HG03575 (cell line): ENCODE results near the gene OSBPL7.

ENCODE experiments used
- ATAC-seq: cut with Tn5 transposase; IDR thresholded peaks from one replicate; pipeline ENCODE4 v1.9.1; 2021; ENCODE audit not compliant: unreplicated experiment, insufficient number of reproducible peaks, low FRiP score; ENCODE audit errors: extremely low read depth

The OSBPL7 gene

DNA sequence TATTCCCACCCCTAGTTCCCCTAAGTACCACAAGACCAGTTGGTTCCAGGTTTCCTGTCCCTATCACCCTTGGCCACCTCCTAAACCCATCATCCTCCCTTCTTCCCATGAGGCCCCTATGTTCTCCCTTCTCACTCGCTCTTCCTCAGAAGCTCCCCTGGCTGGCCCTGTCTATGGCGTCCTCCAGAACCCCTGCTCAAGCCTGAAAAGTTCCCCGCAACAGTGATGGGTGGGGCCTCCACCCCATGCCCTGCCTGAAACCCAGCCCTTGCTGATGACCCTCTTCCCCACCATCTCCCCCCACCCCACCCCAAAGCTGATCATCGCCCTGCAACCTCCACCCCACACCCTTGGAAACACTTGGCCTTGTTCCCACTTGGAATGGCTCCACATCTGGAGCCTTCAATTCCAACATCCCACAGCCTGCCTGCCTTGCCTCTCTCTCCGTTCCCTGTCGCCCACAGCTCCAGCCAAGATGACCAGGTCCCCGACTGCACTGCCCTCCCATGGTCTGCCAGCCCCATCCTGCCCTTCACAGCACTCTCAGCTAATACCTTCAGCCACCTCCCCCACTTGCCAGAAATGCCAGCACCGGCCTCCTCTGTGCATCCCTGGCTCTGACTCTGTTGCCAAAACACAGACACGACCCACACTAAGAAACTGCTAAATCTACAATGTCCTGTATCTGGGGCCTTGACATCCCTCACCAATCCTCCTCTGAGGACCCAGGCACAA lies 10.5 kb downstream of the OSBPL7 start:
- no peak for ATAC-seq

DNA sequence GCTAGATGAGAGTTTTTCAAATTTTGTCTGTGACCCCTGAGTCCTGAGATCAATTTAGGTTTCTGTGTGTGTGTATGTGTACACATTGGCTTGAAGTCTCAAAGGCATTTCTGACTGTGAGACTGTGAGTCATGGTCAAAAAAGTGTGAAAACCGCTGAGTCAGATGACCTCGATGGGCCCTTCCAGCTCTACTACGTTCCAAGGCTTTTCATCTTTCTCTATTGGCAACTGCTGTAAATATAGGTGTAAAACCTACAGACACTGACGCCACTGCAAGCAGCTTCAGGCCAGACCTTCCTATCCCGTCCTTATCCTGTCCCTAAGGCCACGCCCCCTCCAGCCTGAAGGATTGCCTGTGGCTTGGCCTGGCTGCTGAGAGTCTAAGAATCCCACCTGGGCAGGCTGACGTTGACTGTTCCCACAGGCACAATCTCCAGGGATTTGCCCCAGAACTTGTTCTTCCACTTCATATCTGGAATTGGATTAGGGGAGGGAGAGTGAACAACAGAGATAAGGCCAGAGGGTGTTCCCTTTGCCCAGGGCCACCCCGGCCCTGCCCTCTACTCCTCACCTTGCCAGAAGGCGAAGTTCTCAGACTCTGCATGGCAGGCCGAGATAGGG lies 11.3 kb downstream of the OSBPL7 start:
- ATAC-seq = no peak

DNA sequence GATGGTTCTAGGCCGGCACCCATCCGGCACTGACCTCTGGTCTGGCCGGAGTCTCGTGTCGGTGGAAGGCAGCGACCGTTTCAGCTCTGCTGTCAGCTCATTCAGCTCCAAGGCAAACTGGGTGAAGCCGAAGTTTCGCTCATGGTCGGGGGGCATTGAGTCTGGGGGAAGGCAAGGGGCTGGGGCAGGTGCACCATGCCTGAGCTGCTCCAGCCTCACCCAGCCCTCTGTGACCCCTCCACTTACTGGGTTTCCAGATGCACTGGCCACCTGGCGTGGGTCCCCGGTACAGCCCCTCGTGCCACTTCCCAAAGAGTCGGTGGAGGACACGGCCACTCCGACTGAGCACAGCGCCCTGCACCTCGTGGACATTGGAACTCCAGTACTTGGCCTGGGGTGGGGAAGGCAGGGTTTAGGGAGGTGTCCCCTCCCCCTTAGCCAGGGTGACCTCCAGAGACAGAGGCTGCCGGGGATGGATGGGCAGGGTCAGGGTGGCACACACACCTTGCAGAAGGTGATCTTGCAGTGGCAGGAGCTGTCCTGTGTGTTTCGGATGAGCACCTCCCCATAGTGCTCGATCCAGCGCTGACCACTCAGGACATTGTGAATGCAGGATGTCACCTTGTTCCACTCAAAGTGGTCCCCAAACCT lies 12.6 kb downstream of the OSBPL7 start:
- ATAC-seq = no peak

DNA sequence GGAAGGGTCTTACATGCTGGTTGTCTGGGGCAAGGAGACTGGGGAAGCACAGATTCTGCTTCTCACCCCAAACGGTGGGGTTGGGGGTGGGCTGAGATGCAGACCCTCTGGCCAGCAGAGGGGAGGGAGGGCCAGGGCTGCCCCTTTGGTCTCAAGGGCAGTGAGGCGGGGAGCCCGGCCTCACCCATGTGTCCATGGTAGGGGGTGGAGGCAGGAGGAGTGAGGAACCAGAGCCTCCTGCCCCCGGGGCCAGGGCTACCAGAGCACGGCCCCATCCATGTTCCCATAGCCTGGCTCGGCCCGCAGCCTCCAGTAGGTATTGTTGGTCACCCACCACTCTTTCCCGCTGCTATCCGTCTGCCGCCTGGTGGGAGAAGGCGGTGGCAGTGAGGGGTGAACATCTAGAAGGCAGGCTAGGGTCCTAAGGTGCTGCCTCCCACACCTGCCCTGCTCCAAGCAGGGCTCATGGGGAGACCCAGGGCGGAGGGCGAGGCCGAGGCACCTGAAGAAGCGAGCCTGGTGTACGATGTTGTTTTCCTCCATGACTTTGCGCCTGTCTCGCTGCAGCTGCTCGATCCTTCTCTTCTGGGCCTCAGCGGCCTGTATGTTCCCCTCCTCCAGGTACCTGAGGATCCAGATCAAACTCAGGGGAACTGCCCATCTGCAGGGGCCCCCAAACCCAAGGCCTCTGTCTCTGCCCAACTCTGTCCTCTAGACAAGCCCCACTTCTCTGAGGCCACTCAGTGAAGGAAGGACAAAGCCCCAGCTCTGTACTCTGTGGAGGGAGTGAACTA lies 13.4 kb downstream of the OSBPL7 start:
- no peak for ATAC-seq

DNA sequence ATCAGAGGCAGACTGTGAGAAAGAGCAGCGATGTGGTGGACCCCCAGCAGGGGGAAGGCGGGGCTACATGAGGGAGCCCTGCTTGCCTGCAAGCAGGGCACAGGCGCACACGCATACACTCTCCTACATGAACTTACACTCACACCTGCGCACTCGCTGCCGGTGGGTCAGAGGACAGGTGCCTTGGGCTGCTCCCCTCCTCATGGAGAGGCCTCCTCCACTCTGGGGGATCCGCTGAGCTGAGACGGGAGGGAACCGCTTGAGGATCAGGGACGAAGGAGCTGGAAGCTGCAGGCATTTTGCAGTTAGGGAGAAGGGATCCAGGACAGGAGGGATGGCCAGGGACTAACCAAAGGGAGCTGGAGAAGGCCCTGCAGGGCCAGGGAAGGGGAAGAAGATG lies 14.2 kb downstream of the OSBPL7 start:
- no peak for ATAC-seq

DNA sequence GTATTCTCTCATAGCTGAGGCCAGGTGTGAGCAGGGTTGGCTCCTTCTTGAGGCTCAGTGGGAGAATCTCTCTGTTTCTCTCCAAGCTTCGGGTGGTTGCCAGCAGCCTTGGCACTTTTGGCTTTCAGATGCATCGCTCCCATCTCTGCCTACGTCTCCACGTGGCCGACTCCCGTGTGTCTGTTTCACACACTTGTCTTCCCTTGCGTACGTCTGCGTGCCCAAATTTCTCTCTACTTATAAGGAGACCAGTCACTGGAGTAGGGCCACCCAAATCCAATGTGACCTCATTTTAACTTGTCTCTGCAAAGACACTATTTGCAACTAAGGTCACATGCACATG lies 14.7 kb downstream of the OSBPL7 start:
- no peak for ATAC-seq

DNA sequence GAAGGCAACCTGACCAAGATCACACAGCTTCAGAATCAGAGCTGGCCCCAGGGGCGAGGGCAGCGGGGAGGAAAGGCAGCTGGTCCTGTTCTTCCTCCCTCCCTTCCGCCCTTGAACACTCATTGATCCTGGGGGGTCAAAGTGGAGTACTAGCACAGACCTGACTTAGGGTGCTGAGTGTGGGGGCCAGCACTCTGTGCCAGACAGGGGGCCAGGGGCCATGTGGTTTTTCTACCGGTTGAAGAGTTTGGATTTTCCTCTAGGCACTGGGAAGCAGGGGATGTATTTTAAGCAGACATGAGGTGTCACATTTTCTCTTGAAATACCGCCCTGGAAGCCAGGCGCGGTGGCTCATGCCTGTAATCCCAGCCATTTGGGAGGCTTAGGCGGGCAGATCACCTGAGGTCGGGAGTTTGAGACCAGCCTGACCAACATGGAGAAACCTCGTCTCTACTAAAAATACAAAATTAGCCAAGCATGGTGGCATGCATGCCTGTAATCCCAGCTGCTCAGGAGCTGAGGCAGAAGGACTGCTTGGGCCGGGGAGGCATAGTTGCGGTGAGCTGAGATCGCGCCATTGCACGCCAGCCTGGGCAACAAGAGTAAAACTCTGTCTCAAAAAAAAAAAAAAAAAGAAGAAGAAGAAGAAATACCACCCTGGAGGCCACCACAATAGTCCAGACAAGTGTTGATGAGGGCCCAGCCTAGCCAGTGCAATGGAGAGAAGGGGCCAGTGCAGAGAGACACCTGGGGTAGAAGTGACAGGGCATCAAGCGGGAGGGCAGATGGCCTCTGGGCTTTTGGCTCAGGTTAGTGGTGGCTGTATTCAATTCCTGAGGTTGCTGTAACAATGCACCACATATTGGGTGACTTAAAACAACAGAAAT lies 15.3 kb downstream of the OSBPL7 start:
- ATAC-seq = no peak

DNA sequence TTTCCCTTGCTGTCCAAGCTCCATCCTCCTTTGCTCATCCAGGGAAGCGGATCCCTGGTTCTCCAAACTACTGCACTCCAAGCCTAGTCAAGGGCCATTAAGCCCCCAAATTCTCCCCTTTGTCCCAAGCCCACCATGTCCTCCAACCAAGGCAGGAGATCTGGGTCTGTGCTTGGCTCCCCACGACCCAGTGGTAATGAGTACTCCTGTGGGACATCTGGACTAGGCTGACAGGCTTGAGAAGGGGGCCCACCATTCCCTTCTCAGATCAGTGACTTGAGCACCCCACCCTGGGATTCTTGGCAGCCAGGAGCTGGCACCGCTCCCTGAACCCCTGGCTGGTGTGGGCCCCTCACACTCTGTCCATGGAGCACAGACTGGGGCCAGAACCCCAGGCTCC lies 17.1 kb downstream of the OSBPL7 start:
- no peak for ATAC-seq

DNA sequence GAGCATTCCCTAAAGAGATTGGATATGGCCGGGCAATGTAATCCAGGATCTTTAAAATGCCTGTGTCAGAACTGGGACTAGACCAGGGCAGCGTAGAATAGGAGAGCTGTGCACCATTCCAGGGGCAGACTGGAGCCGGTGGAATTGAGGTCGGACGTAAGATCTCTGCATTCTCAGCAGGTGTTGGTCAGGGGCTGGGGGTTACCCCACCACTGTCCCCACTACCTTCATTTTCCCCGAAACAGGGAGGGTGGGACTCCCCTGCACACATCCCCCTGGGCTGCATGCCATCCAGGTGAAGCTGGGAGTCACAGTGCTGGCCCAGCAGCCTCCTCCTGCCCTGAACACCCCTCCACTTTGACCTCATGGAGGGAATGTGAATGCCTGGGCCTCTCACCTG lies 17.8 kb downstream of the OSBPL7 start:
- ATAC-seq = no peak

DNA sequence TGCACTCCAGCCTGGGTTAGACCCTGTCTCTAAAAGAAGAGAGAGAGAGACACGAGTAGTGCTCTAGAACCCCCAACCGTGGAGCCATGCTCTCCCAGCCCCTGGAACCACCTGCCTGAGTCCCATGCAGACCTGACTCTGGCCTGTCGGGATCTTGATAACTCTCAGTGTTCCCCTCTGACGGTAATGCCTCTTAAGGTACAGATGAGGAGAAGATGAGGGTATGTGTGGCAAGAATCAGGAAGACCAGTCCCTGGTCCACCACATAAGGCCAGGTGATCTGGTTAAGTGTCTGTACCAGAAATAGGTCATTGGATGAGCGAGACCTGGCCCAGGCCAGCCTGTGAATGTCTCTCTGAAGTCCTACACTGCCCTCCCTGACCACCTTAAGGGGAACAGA lies 18.4 kb downstream of the OSBPL7 start:
- ATAC-seq = no peak

DNA sequence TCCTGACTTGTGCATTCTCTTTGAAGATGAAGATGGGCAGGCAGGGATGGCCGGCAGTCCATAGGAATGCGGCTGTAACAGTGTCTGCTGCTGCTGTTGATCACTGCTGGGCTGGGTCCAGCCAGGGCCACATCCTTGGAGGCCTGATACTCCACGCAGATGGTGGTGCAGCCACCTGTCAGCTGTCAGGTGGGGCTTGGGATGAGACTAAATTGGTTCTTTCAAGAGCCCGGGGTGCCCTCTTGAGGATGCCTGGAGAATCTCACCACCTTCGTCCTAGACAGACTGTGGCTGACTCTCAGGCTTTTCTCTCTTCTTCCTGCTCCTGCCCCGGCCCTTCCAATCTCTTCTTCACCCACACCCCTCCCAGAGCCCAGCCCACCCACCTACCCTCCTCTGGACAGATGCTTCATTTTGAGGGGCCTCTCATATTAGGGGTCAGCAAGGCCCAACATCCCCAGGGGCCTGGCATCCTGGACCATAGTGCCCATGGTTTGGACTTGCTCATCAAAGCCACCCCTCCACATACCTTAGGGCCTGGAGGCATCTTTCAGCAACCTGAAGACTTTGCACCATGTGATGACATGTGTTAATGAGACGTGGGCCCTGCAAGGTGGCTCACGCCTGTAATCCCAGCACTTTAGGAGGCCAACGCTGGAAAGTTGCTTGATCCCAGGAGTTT lies 19.1 kb downstream of the OSBPL7 start:
- no peak for ATAC-seq

DNA sequence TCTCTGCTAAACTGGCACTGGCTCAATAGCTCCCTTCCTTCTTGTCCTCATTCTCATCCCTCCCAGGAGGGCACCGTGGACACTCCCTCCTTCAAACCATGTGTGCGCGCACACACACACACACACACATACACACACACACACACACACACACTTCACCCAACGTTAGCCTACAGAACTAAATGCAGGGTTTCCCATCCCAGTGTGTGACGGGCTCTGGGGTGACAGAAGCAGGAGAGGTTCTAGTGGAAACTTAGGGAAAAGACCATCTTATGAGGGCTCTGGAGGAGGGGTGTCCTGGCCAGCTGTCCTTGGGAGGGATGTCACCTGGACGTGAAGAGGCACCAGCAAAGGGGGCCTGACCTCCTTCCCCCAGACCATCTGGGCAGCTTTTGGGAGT lies 19.7 kb downstream of the OSBPL7 start:
- ATAC-seq = no peak

DNA sequence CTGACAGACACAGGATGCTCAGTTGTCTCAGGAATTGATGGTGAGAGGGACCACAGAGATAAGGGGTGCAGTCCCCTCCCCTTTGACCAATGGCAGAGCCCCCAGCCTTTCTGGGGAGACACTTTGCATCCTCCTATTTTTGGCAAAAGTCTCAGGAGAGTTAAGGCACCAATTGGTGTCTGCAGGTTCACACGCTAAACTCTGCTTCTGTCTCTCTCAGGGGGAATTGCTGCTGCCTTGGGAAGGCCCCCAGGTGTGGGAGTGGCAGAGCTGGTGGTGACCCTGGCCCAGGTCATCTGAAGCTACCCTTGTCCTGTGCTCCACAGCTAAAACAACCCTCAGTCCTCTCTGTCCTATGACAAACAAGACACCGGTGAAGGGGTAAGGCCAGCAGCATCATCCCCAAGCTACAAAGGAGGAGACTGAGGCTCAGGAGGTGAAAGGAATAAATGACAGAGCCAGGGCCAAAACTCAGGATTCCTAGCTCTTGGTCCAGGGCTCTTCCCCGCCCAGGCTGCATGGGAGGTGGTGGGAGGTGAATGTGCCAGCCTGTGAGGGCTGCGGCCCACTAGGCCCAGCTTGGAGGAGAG lies 20.3 kb downstream of the OSBPL7 start:
- no peak for ATAC-seq

DNA sequence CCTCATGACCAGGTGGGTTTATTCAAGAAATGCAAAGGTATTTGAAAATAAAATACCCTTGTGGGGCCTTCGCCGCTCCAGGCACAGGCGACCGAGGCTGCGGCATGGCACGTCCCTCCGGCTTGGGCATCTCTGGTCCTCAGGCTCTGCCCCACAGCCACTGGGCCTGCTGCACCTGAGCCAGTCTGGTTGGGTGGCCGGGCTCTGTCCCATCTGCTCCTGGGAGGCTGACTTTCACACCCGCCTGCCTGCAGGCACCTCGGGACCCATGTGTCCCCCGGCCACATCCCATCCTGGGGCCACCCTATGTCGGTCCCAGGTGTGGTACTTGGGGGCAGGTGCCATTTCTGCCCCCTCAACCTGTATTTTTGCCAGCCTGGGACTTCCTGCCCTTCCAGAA lies 20.9 kb downstream of the OSBPL7 start:
- no peak for ATAC-seq

DNA sequence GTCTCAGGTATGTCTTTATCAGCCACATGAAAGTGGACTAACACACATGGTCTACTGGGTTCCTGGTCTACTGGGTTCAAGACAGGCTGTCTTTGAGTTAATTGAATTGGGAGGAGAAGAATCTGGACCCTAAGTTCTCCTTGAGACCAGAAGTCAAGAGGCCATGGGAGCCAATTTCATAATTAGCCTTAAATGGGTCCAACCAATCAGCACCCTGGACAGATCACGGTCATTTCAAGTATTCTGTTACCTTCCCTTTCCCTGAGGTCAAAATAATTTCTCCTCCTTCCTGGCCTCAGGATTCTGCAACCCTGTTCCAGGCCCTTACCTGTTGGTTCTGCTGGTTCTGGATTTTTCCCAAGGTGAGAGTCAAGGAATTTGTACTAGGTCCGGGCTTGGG lies 23.8 kb downstream of the OSBPL7 start:
- ATAC-seq = no peak

DNA sequence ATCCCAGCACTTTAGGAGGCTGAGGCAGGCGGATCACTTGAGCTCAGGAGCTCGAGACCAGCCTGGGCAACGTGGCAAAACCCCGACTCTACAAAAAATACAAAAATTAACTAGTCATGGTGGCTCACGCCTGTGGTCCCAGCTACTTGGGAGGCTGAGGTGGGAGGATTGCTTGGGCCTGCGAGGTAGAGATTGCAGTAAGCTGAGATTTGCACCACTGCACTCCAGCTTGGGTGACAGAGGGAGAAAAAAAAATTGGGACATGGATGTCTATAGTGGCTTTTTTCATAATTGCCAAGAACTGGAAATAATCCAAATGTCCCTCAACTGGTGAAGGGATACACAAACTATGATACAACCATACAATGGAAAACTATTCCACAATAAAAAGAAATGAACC lies 28.6 kb downstream of the OSBPL7 start:
- no peak for ATAC-seq

DNA sequence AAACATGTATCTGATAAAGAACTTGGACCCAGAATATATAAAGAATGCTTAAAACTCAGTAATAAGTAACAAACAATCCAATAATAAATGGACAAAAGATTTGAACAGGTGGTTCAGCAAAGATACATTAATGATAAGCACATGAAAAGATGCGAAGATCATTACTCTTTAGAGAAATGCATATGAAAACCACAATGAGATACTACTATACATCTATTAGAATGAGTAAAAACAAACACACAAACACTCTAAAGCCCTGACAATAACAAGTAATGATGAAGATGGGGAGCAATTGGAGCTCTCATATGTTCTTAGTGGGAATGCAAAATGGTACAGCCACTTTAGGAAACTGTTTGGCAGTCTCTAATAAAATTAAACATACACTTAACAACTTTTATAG lies 29.1 kb downstream of the OSBPL7 start:
- no peak for ATAC-seq

DNA sequence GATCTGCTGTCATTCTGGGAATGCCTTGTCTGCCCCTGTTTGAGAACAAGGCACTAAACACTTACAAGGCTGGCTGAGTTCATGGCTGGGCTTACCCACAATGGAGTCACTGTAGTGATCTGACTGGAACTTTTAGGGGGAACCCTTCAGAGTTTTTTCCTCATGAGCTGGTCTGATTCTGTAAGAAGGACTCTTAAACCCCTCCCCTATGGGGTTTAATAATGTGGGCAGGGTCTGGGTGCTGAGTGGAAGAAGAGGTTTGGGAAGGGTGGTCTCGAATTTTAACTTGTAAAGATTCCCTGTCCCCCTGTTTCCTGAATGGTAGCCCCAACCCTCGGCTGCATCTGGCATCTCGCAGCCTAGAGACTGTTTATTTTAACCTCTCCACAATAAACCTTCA lies 30.6 kb downstream of the OSBPL7 start:
- ATAC-seq = no peak
